ENCODE data around the gene SLC7A8. TPM values are rescaled to one million over a fixed set of nuclear protein-coding genes. Genes with fewer than 3 reads are reported as not detected.

Gene SLC7A8
- total RNA-seq, 1 experiment from 2014 or later = not detected

- BruUV-seq (replicated peaks) = no TSS peak
- intact Hi-C loops (cut with micrococcal nuclease; ENCODE audit: unreplicated experiment) = no loop called here
- no peak for DNase-seq
- Mint-ChIP-seq H3K36me3 (ENCODE audit: insufficient read depth, unreplicated experiment) (no peaks in the 10 kb centered on the region), H3K4me1 (ENCODE audit: low read depth, unreplicated experiment) (no peaks in the 10 kb centered on the region), H3K27me3 (ENCODE audit: unreplicated experiment) (peaks cover 35% of the 10 kb centered on the region), H3K27ac (ENCODE audit: unreplicated experiment) (no peak overlapping the region), H3K9me3 (ENCODE audit: low read depth, unreplicated experiment) (no peaks in the 10 kb centered on the region), H3K4me3 (ENCODE audit: low read depth, unreplicated experiment) (no peak overlapping the region)
- no peak for TF ChIP-seq CTCF (IDR thresholded peaks at IDR 0.05; ENCODE audit: unreplicated experiment)
- CTCF ChIA-PET = interaction anchor here (0.7 kb wide), 1 partner anchor 1658 kb away, joined by 3 read pairs; no protein-coding TSS in a partner anchor
Observed at GRCh38 chr14:23105348-23105824, 78.1 kb downstream of the SLC7A8 start.

GRCh38 chr14:23104591-23105347 lies 78.7 kb downstream of the SLC7A8 start, which contains the start of gene CIROP:
Gene CIROP (minus strand): TSS chr14:23104989. CDS start chr14:23104920, 69 bp downstream.
- Mint-ChIP-seq H3K9me3 (ENCODE audit: low read depth, unreplicated experiment) (no peaks in the 10 kb centered on the region), H3K36me3 (ENCODE audit: insufficient read depth, unreplicated experiment) (peaks cover 1% of the 10 kb centered on the region), H3K27me3 (ENCODE audit: unreplicated experiment) (peaks cover 35% of the 10 kb centered on the region), H3K4me3 (ENCODE audit: low read depth, unreplicated experiment) (no peak within 1 kb of the TSS), H3K4me1 (ENCODE audit: low read depth, unreplicated experiment) (no peaks in the 10 kb centered on the region), H3K27ac (ENCODE audit: unreplicated experiment) (no peak within 1 kb of the TSS)
- CTCF ChIA-PET = no interaction called here
- no peak for TF ChIP-seq CTCF (IDR thresholded peaks at IDR 0.05; ENCODE audit: unreplicated experiment)
- intact Hi-C loops (cut with micrococcal nuclease; ENCODE audit: unreplicated experiment) = no loop called here
- no peak for DNase-seq
- no TSS peak for BruUV-seq (replicated peaks)

- CTCF ChIA-PET = no interaction called here
- intact Hi-C loops (cut with micrococcal nuclease; ENCODE audit: unreplicated experiment) = no loop called here
- Mint-ChIP-seq H3K9me3 (ENCODE audit: low read depth, unreplicated experiment) (no peaks in the 10 kb centered on the region), H3K27ac (ENCODE audit: unreplicated experiment) (no peak overlapping the region), H3K4me1 (ENCODE audit: low read depth, unreplicated experiment) (no peaks in the 10 kb centered on the region), H3K27me3 (ENCODE audit: unreplicated experiment) (peaks cover 35% of the 10 kb centered on the region), H3K36me3 (ENCODE audit: insufficient read depth, unreplicated experiment) (peaks cover 7% of the 10 kb centered on the region), H3K4me3 (ENCODE audit: low read depth, unreplicated experiment) (no peak overlapping the region)
- no TSS peak for BruUV-seq (replicated peaks)
- DNase-seq = no peak
- no peak for TF ChIP-seq CTCF (IDR thresholded peaks at IDR 0.05; ENCODE audit: unreplicated experiment)
Observed at GRCh38 chr14:23104070-23104590, 79.3 kb downstream of the SLC7A8 start.

- DNase-seq = no peak
- CTCF ChIA-PET = no interaction called here
- intact Hi-C loops (cut with micrococcal nuclease; ENCODE audit: unreplicated experiment) = no loop called here
- no peak overlapping the region for H3K27ac Mint-ChIP-seq (ENCODE audit: unreplicated experiment)
- H3K27me3 Mint-ChIP-seq (ENCODE audit: unreplicated experiment) = peaks cover 35% of the 10 kb centered on the region
- BruUV-seq (replicated peaks) = no TSS peak
- no peak overlapping the region for H3K4me3 Mint-ChIP-seq (ENCODE audit: low read depth, unreplicated experiment)
- H3K9me3 Mint-ChIP-seq (ENCODE audit: low read depth, unreplicated experiment) = no peaks in the 10 kb centered on the region
- no peak for TF ChIP-seq CTCF (IDR thresholded peaks at IDR 0.05; ENCODE audit: unreplicated experiment)
- H3K4me1 Mint-ChIP-seq (ENCODE audit: low read depth, unreplicated experiment) = no peaks in the 10 kb centered on the region
- H3K36me3 Mint-ChIP-seq (ENCODE audit: insufficient read depth, unreplicated experiment) = peaks cover 10% of the 10 kb centered on the region
Observed at GRCh38 chr14:23103581-23103980, 79.9 kb downstream of the SLC7A8 start.

Data from Calu3 (cell line).